ENCODE data around the gene MANEAL. TPM values are rescaled to one million over a fixed set of nuclear protein-coding genes. Genes with fewer than 3 reads are reported as not detected.

MANEAL gene
- total RNA-seq, 1 donor from 2014 or later = 23.8 TPM

DNA sequence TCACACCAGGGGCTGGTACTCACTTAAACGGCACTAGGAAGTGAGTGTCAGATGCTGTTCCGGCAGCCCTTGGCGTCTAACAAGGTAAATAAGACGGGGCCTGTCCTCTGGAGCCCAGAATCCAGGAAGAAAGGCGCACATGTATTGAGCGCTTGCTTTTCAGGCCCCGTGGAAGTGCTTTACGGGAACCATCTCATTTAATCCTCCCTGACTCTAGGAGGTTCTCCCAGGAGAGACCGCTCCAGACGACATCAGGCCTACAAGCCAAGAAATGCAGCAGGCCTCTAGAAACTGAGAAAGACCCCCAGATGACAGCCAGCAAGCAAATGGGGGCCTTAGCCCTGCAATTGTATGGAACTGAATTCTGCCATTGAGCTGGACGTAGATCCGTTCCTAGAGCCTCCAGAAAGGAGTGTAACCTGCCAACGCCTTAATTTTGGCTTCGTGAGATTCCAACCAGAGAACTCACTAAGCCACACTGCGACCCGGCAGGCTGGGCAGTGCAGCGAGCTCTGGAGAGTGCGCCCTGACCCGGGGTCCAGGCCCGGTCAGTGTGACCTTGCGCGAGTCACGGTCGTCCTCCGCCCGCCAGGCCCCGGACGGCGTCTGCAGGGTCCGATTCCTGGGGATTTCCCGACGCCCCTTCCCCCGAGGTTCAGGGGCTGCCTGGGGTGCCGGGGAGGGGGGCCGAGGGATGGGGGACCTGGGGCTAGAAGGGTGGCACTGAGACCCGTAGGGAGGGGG is 532 bp upstream of the MANEAL start:
- Mint-ChIP-seq H3K9me3 (ENCODE audit: low read depth) (no peaks in the 10 kb centered on the region), H3K27ac (no peak overlapping the region), H3K36me3 (ENCODE audit: insufficient read depth) (peaks cover 4% of the 10 kb centered on the region), H3K27me3 (peaks cover 3% of the 10 kb centered on the region), H3K4me1 (ENCODE audit: low read depth) (peaks cover 19% of the 10 kb centered on the region), H3K4me3 (ENCODE audit: low read depth) (peak overlapping the region; percentile 59)
- TF ChIP-seq, protein P1, sequence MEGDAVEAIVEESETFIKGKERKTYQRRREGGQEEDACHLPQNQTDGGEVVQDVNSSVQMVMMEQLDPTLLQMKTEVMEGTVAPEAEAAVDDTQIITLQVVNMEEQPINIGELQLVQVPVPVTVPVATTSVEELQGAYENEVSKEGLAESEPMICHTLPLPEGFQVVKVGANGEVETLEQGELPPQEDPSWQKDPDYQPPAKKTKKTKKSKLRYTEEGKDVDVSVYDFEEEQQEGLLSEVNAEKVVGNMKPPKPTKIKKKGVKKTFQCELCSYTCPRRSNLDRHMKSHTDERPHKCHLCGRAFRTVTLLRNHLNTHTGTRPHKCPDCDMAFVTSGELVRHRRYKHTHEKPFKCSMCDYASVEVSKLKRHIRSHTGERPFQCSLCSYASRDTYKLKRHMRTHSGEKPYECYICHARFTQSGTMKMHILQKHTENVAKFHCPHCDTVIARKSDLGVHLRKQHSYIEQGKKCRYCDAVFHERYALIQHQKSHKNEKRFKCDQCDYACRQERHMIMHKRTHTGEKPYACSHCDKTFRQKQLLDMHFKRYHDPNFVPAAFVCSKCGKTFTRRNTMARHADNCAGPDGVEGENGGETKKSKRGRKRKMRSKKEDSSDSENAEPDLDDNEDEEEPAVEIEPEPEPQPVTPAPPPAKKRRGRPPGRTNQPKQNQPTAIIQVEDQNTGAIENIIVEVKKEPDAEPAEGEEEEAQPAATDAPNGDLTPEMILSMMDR (IDR thresholded peaks at IDR 0.05; ENCODE audit: unreplicated experiment) = no peak
- no peak for DNase-seq (ENCODE audit: low spot score, unreplicated experiment)

GRCh38 chr1:37794372-37795339 is 1.0 kb downstream of the MANEAL start:
- peak overlapping the region; percentile 84 for H3K27ac Mint-ChIP-seq
- TF ChIP-seq, protein P1 (IDR thresholded peaks at IDR 0.05; ENCODE audit: unreplicated experiment) = no peak
- peaks cover 3% of the 10 kb centered on the region for H3K27me3 Mint-ChIP-seq
- H3K4me1 Mint-ChIP-seq (ENCODE audit: low read depth) = peaks cover 17% of the 10 kb centered on the region
- H3K36me3 Mint-ChIP-seq (ENCODE audit: insufficient read depth) = peaks cover 6% of the 10 kb centered on the region
- no peak for DNase-seq (ENCODE audit: low spot score, unreplicated experiment)
- no peaks in the 10 kb centered on the region for H3K9me3 Mint-ChIP-seq (ENCODE audit: low read depth)
- peak overlapping the region; percentile 74 for H3K4me3 Mint-ChIP-seq (ENCODE audit: low read depth)

- peaks cover 10% of the 10 kb centered on the region for H3K4me1 Mint-ChIP-seq (ENCODE audit: low read depth)
- peaks cover 7% of the 10 kb centered on the region for H3K36me3 Mint-ChIP-seq (ENCODE audit: insufficient read depth)
- DNase-seq (ENCODE audit: low spot score, unreplicated experiment) = peak; percentile 68
- TF ChIP-seq, protein P1 (IDR thresholded peaks at IDR 0.05; ENCODE audit: unreplicated experiment) = no peak
- no peak overlapping the region for H3K27ac Mint-ChIP-seq
- no peaks in the 10 kb centered on the region for H3K9me3 Mint-ChIP-seq (ENCODE audit: low read depth)
- H3K4me3 Mint-ChIP-seq (ENCODE audit: low read depth) = peak overlapping the region; percentile 74
- H3K27me3 Mint-ChIP-seq = peaks cover 3% of the 10 kb centered on the region
These were observed 1.9 kb downstream of the MANEAL start for GRCh38 chr1:37795340-37796125.

- H3K27me3 Mint-ChIP-seq = peaks cover 3% of the 10 kb centered on the region
- H3K4me1 Mint-ChIP-seq (ENCODE audit: low read depth) = peaks cover 5% of the 10 kb centered on the region
- TF ChIP-seq, protein P1 (IDR thresholded peaks at IDR 0.05; ENCODE audit: unreplicated experiment) = no peak
- H3K36me3 Mint-ChIP-seq (ENCODE audit: insufficient read depth) = peaks cover 15% of the 10 kb centered on the region
- no peak overlapping the region for H3K27ac Mint-ChIP-seq
- no peaks in the 10 kb centered on the region for H3K9me3 Mint-ChIP-seq (ENCODE audit: low read depth)
- no peak for DNase-seq (ENCODE audit: low spot score, unreplicated experiment)
- H3K4me3 Mint-ChIP-seq (ENCODE audit: low read depth) = no peak overlapping the region
These were observed 4.2 kb downstream of the MANEAL start for GRCh38 chr1:37797750-37798345.
